HG03159 (cell line): Measurements from ENCODE around the gene NOXO1.
A peak's percentile ranks its signal among the peaks of the same experiment; 100 is the strongest.
"Not testable (repeated sequence)": the region's sequence is repeated elsewhere in the genome, so short reads cannot be mapped to it uniquely, and the experiment has no call there.

Experiments used
- ATAC-seq: cut with Tn5 transposase; IDR thresholded peaks from one replicate; pipeline ENCODE4 v1.9.1; 2021; ENCODE audit warnings: mild to moderate bottlenecking, moderate library complexity; ENCODE audit not compliant: unreplicated experiment

Gene NOXO1

GRCh38 chr16:2011726-2012125 is 30.5 kb upstream of the NOXO1 start:
- not testable (repeated sequence) for ATAC-seq

DNA sequence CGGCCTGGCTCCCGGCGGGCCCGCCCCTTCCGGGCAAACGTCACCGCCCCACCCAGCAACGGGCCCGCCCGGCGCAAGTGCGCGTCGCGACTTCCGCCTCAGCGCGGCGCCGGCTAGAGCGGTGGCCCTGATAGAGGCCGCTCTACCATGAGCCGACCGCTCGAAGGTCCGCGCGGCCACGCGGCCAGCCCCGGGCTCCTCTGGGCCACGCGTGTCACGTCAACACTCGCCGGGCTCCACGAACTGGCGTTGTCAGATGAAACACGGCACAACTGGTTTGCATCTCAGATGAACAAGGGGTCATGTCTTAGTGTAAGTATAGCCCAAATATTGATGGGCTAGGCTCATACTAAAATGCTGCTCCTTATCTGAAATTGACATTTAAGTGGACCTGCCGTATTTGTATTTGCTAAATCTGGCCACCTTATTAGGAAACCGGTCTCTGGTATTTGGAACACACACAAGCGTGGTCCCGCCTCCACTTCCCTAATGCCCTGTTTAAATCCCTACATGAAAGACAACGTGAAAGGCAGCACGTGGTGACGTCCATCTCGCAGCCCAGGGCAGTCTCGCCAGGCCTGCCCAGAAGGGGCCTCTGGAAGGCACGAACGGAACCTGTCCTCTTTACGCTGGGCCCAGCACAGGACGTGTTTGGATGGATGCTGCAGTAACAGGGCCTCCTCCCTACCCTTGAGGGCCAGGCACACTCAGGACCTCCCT is 28.7 kb upstream of the NOXO1 start, which contains the start of gene ZNF598:
TSS of gene ZNF598 (minus strand) at position 31 of the 720 bp plus-strand sequence.
- ATAC-seq: peak; percentile 74

GRCh38 chr16:2009164-2009711 is 28.0 kb upstream of the NOXO1 start:
- peak; percentile 33 for ATAC-seq

DNA sequence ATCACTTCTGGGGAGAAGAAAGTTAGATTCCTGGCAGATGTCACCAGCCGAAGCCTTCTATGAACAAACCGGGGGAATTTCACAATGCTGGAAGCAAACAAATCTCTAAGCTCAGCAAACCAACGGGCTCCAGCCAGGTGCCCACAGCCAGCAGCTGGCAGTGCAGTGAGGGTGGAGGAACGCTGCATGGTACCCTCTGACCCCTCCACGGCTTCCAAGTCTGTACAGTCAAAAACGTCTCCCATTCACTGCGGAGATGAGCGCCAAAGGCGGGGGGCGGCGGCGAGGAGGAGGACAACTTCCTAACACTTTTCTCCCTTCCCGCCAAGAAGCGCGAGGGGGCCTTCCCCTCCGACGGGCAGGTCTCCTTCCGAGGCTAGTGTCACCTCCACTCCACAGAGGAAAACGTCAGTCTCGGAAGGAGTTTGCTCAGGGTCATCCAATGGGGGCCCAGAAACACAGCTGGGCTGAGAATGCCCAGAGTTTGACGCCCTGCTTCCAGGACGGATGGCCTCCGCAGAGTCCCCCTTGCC is 27.4 kb upstream of the NOXO1 start:
- ATAC-seq: no peak

DNA sequence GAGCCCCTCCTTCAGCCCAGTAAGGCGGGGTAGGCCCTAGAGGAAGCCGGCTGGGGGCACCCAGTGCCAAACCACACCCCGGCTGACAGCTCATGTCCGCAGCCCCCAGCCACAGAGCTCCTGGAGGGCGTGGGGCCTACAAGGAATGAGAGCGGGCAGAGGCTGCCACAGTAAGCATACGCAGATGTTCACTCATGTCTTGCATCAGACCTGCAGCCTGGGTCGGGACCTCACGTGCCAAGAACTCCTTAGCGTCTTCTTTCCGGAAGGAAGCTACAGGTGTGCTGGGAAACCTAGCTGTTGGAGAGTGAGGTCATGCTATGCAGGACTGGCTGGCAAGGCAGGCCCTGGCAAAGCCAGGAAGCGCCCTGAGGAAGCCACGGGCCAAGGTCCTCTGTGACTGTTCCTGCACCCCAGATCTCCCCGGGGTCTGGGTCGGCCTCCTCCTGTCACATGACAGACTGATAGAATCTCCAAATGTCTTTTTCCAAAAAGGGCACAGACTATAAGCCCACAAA is 26.8 kb upstream of the NOXO1 start:
- ATAC-seq: no peak

- ATAC-seq: no peak
These were observed 26.0 kb upstream of the NOXO1 start for GRCh38 chr16:2007081-2007836.

GRCh38 chr16:2006317-2006716 is 25.0 kb upstream of the NOXO1 start:
- no peak for ATAC-seq

GRCh38 chr16:2005646-2006045 is 24.4 kb upstream of the NOXO1 start:
- no peak for ATAC-seq

- no peak for ATAC-seq
These were observed 23.7 kb upstream of the NOXO1 start for GRCh38 chr16:2004795-2005517.

- ATAC-seq: peak; percentile 64
These were observed 22.8 kb upstream of the NOXO1 start for GRCh38 chr16:2003827-2004641.

- ATAC-seq: no peak
These were observed 22.1 kb upstream of the NOXO1 start for GRCh38 chr16:2003231-2003826.

DNA sequence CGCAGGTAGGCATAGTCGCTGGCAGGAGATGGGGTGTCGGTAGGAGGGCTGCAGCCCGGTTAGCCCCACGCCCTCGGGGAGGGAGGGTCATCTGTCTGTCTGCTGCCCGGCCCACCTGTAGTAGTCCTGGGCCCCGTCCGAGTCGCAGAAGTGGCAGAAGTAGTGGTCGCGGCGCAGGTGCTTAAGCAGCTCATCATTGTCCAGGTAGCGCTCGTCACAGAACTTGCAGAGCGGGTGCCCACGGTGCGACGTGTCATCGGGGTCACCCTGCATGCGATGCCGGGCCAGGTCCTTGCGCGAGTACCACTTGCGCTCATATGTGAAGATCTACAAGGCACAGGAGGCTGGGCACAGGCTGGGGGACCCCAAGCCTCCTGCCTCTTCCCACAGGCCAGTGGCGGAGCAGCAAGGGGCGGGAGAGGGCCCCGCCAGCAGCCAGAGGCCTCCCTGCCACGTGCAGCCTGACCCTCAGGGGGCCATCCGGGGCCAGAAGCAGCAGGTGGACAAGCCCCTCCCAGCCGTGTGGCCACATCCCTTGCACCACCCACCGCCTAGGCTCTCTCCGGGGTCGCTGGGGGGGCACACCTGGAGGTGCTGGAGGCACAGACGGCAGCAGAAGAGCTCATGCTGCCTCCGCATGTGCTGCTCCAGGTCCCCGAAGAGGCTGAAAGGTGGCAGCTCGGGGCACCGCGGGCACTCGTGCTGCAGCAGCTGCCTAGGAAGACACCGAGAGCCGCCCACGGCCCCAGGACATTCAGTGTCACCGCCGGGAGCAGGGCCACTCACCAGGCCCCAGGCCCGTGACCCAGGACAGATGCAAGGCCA is 21.3 kb upstream of the NOXO1 start:
- ATAC-seq: no peak

DNA sequence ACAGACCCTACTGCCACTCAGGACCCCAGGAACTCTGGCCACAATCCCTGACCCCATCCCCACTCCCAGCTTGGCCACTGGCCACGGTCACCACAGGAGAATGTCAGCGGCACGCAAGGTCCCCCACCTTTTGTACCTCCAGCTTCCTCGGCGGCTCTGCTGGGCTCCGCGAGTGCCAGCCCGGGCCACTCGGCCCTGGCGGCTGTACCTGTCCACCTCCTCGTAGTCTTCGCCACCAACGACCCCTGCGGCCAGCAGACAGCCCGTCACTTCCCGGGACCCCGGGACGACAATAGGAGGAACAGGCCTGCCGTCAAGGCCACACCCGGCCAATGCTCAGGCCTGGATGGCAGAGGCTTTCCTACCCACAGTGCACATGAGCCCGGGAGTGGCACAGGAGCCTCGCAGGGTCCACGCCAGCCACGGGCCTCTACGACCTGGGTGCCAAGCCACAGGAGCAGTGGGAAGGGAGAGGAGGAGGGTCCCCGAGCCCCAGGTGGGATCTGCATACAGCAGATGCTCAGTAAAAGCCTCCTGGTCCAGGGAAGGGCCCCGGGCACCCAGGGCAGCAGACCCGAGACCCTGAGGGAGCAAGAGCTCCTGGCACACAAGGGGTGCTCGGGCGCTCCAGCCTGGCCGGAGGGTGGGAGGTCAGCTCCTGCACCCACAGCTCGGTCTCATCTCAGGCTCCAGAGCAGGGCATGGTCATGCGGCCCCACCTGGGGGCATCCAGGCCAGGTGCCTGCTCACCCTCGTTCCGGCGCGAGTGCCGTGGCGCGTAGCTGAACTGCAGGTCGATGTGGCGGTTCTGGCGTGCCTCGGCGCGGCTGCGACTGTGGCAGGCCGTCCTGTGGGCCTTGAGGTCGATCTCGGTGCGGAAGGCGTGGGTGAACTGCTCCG is 20.4 kb upstream of the NOXO1 start:
- no peak for ATAC-seq

- no peak for ATAC-seq
These were observed 19.8 kb upstream of the NOXO1 start for GRCh38 chr16:2001035-2001434.

DNA sequence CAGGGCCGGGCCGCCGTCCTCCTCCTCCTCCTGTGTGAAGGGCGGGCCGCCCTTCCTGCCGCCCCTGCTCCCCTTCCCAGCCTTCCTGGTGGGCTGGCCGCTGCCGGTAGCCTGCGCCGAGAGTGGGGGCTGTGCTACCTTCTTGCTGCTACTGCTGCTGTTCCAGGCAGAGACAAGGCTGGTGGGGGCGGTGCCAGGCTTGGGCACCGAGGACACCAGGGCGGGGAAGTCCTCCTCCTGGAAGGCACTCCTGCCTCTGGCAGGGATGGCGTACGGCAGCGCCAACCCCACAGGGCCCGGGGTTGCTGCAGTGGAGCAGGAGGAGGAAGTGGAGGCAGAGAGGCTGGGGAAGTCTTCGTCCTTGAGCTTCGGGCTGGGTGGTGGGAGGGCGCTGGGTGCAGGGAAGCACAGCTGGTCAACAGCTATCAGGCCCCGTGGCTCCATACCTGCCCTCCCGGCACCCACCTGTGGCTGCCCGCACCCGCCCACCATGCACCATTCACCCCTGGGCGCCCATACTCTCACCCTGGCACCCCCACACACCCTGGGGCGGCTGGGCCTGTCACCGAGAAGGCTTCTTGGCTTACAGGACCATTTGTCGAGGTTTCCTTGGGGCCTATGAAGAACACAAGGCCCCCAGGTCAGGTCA is 18.7 kb upstream of the NOXO1 start:
- no peak for ATAC-seq

GRCh38 chr16:1998852-1999801 is 17.9 kb upstream of the NOXO1 start:
- ATAC-seq: no peak
